ENCODE measurements around the gene CAMK1G.

DNA sequence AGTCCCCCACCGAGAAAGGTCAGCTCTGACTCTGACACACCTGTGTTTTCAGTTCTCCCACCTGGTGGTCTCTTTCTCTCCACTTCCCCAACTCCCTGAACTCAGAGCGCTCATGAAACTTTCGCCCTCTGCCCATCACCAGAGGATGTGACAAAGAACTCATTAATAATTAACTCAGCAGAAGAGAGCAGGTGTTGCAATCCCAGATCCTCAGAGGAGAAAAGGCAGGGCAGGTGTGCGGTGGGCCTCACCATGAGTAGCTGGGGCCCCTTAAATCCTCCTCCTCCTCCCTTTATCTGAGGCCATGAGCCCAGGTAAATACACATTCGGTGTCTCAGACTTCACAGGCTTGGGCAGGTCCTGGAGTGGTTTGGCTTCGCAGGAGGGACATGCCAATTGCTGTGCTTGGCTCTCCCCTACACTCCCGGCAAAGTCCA is 70.4 kb downstream of the CAMK1G start:
- TF ChIP-seq, protein P1, sequence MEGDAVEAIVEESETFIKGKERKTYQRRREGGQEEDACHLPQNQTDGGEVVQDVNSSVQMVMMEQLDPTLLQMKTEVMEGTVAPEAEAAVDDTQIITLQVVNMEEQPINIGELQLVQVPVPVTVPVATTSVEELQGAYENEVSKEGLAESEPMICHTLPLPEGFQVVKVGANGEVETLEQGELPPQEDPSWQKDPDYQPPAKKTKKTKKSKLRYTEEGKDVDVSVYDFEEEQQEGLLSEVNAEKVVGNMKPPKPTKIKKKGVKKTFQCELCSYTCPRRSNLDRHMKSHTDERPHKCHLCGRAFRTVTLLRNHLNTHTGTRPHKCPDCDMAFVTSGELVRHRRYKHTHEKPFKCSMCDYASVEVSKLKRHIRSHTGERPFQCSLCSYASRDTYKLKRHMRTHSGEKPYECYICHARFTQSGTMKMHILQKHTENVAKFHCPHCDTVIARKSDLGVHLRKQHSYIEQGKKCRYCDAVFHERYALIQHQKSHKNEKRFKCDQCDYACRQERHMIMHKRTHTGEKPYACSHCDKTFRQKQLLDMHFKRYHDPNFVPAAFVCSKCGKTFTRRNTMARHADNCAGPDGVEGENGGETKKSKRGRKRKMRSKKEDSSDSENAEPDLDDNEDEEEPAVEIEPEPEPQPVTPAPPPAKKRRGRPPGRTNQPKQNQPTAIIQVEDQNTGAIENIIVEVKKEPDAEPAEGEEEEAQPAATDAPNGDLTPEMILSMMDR (IDR thresholded peaks at IDR 0.05; ENCODE audit: borderline replicate concordance, extremely low read depth, low read length, poor library complexity, severe bottlenecking), result no peak
- no peak for TF ChIP-seq EZH2 (IDR thresholded peaks at IDR 0.05; ENCODE audit: borderline replicate concordance, low read depth, low read length, severe bottlenecking)

All from DND-41 (cell line).